ENCODE data around the gene TNS3. TPM values are rescaled to one million over a fixed set of nuclear protein-coding genes. Genes with fewer than 3 reads are reported as not detected.

The TNS3 gene
- total RNA-seq, 1 donor from 2014 or later = 174 TPM

- Histone ChIP-seq H3K4me3 (no peak overlapping the region), H3K36me3 (peaks cover 44% of the 10 kb centered on the region), H3K9me3 (no peaks in the 10 kb centered on the region), H3K27ac (no peak overlapping the region), H3K27me3 (ENCODE audit: low read depth) (no peaks in the 10 kb centered on the region), H3K4me1 (peaks cover 4% of the 10 kb centered on the region)
- no peak for TF ChIP-seq CTCF (IDR thresholded peaks at IDR 0.05)
- no peak for ATAC-seq
- DNase-seq = no peak
- intact Hi-C loops (cut with DNase I) = no loop called here
Measured at GRCh38 chr7:47340517-47340916, 241.4 kb downstream of the TNS3 start.

GRCh38 chr7:47338026-47338425 is 243.9 kb downstream of the TNS3 start:
- H3K9me3 ChIP-seq = no peaks in the 10 kb centered on the region
- no peak for DNase-seq
- intact Hi-C loops (cut with DNase I) = no loop called here
- H3K4me1 ChIP-seq = peaks cover 25% of the 10 kb centered on the region
- no peak for TF ChIP-seq CTCF (IDR thresholded peaks at IDR 0.05)
- no peaks in the 10 kb centered on the region for H3K27me3 ChIP-seq (ENCODE audit: low read depth)
- ATAC-seq = no peak
- H3K27ac ChIP-seq = no peak overlapping the region
- no peak overlapping the region for H3K4me3 ChIP-seq
- peaks cover 30% of the 10 kb centered on the region for H3K36me3 ChIP-seq

- peaks cover 30% of the 10 kb centered on the region for H3K4me1 ChIP-seq
- DNase-seq (no peak), ATAC-seq (peak in 1 of 2 donors; percentile 46)
- intact Hi-C loops (cut with DNase I) = no loop called here
- TF ChIP-seq CTCF (IDR thresholded peaks at IDR 0.05) = no peak
- H3K27me3 ChIP-seq (ENCODE audit: low read depth) = no peaks in the 10 kb centered on the region
- no peak overlapping the region for H3K4me3 ChIP-seq
- no peaks in the 10 kb centered on the region for H3K9me3 ChIP-seq
- no peak overlapping the region for H3K27ac ChIP-seq
- peaks cover 25% of the 10 kb centered on the region for H3K36me3 ChIP-seq
Measured at GRCh38 chr7:47337531-47337930, 244.4 kb downstream of the TNS3 start.

GRCh38 chr7:47336472-47337425 is 245.2 kb downstream of the TNS3 start:
- H3K4me1 ChIP-seq = peaks cover 38% of the 10 kb centered on the region
- ATAC-seq (no peak), DNase-seq (no peak)
- H3K27ac ChIP-seq = peak overlapping the region; percentile 13
- TF ChIP-seq CTCF (IDR thresholded peaks at IDR 0.05) = no peak
- no peaks in the 10 kb centered on the region for H3K27me3 ChIP-seq (ENCODE audit: low read depth)
- H3K4me3 ChIP-seq = no peak overlapping the region
- no peaks in the 10 kb centered on the region for H3K9me3 ChIP-seq
- peaks cover 17% of the 10 kb centered on the region for H3K36me3 ChIP-seq
- intact Hi-C loops (cut with DNase I) = no loop called here

GRCh38 chr7:47335557-47336471 is 246.1 kb downstream of the TNS3 start:
- no peak for DNase-seq
- peak; percentile 13 to 18 for ATAC-seq
- Histone ChIP-seq H3K4me1 (peaks cover 47% of the 10 kb centered on the region), H3K9me3 (no peaks in the 10 kb centered on the region), H3K27ac (peak overlapping the region; percentile 13), H3K4me3 (no peak overlapping the region), H3K36me3 (peaks cover 15% of the 10 kb centered on the region), H3K27me3 (ENCODE audit: low read depth) (no peaks in the 10 kb centered on the region)
- no peak for TF ChIP-seq CTCF (IDR thresholded peaks at IDR 0.05)
- intact Hi-C loops (cut with DNase I) = no loop called here
